HG03097 (cell line): ENCODE data around the gene SHLD1.

Experiments
- ATAC-seq: cut with Tn5 transposase; IDR thresholded peaks from one replicate; pipeline ENCODE4 v1.9.1; 2021; ENCODE audit not compliant: unreplicated experiment, low FRiP score

The SHLD1 gene

GRCh38 chr20:5885866-5886265 is 135.7 kb downstream of the SHLD1 start:
- no peak for ATAC-seq

- ATAC-seq = no peak
Observed at GRCh38 chr20:5886788-5887187, 136.6 kb downstream of the SHLD1 start.

GRCh38 chr20:5887386-5887785 is 137.2 kb downstream of the SHLD1 start:
- no peak for ATAC-seq

GRCh38 chr20:5888041-5888440 is 137.8 kb downstream of the SHLD1 start:
- ATAC-seq = no peak

GRCh38 chr20:5890773-5891441 is 140.7 kb downstream of the SHLD1 start:
- ATAC-seq = no peak

- no peak for ATAC-seq
Observed at GRCh38 chr20:5893052-5893451, 142.9 kb downstream of the SHLD1 start.

GRCh38 chr20:5893621-5894020 is 143.4 kb downstream of the SHLD1 start:
- no peak for ATAC-seq

- no peak for ATAC-seq
Observed at GRCh38 chr20:5895626-5896025, 145.4 kb downstream of the SHLD1 start.

GRCh38 chr20:5899444-5899843 is 149.2 kb downstream of the SHLD1 start:
- no peak for ATAC-seq

- ATAC-seq = no peak
Observed at GRCh38 chr20:5900908-5901307, 150.7 kb downstream of the SHLD1 start.

- no peak for ATAC-seq
Observed at GRCh38 chr20:5908981-5909380, 158.8 kb downstream of the SHLD1 start.

- ATAC-seq = no peak
Observed at GRCh38 chr20:5910186-5910585, 160.0 kb downstream of the SHLD1 start.

GRCh38 chr20:5913166-5913565 is 163.0 kb downstream of the SHLD1 start:
- ATAC-seq = no peak
